ENCODE data around the gene FAM193A.

The FAM193A gene

GRCh38 chr4:2560167-2560566, 23.7 kb downstream of the FAM193A start:
- Histone ChIP-seq H3K4me1 (ENCODE audit: control insufficient read depth in 1 of 2, insufficient read depth in 1 of 2, low read depth in 1 of 2, low read length in 1 of 2) (no peaks in the 10 kb centered on the region), H3K36me3 (no peaks in the 10 kb centered on the region), H3K27ac (no peak overlapping the region), H3K4me3 (ENCODE audit: low read depth in 1 of 2, low read length in 1 of 2) (no peak overlapping the region), H3K27me3 (no peaks in the 10 kb centered on the region), H3K9me3 (no peaks in the 10 kb centered on the region)
- TF ChIP-seq CTCF (IDR thresholded peaks at IDR 0.05): no peak

GRCh38 chr4:2565533-2565932, 29.1 kb downstream of the FAM193A start:
- Histone ChIP-seq H3K4me3 (ENCODE audit: low read depth in 1 of 2, low read length in 1 of 2) (no peak overlapping the region), H3K36me3 (peaks cover 17% of the 10 kb centered on the region), H3K27me3 (no peaks in the 10 kb centered on the region), H3K27ac (no peak overlapping the region), H3K4me1 (ENCODE audit: control insufficient read depth in 1 of 2, insufficient read depth in 1 of 2, low read depth in 1 of 2, low read length in 1 of 2) (no peaks in the 10 kb centered on the region), H3K9me3 (no peaks in the 10 kb centered on the region)
- TF ChIP-seq CTCF (IDR thresholded peaks at IDR 0.05): no peak

- H3K27ac ChIP-seq: no peak overlapping the region
Observed at GRCh38 chr4:2570036-2570435, 33.6 kb downstream of the FAM193A start.

GRCh38 chr4:2570551-2571222, 34.2 kb downstream of the FAM193A start:
- H3K4me1 ChIP-seq (ENCODE audit: control insufficient read depth in 1 of 2, insufficient read depth in 1 of 2, low read depth in 1 of 2, low read length in 1 of 2): peaks cover 9 to 18% of the 10 kb centered on the region in 2 experiments
- H3K27ac ChIP-seq: peak overlapping the region; percentile 27

More at GRCh38 chr4:2570036-2570435, 33.6 kb downstream of the FAM193A start:
- TF ChIP-seq CTCF (IDR thresholded peaks at IDR 0.05): no peak
- Histone ChIP-seq H3K27me3 (no peaks in the 10 kb centered on the region), H3K9me3 (no peaks in the 10 kb centered on the region), H3K36me3 (peaks cover 17% of the 10 kb centered on the region), H3K4me1 (ENCODE audit: control insufficient read depth in 1 of 2, insufficient read depth in 1 of 2, low read depth in 1 of 2, low read length in 1 of 2) (peaks cover 7 to 16% of the 10 kb centered on the region in 2 experiments), H3K4me3 (ENCODE audit: low read depth in 1 of 2, low read length in 1 of 2) (no peak overlapping the region)

GRCh38 chr4:2572076-2572475, 35.6 kb downstream of the FAM193A start:
- Histone ChIP-seq H3K4me1 (ENCODE audit: control insufficient read depth in 1 of 2, insufficient read depth in 1 of 2, low read depth in 1 of 2, low read length in 1 of 2) (peaks cover 9 to 18% of the 10 kb centered on the region in 2 experiments), H3K36me3 (peaks cover 7% of the 10 kb centered on the region), H3K27me3 (no peaks in the 10 kb centered on the region), H3K9me3 (no peaks in the 10 kb centered on the region), H3K27ac (no peak overlapping the region), H3K4me3 (ENCODE audit: low read depth in 1 of 2, low read length in 1 of 2) (no peak overlapping the region)
- no peak for TF ChIP-seq CTCF (IDR thresholded peaks at IDR 0.05)

More at GRCh38 chr4:2570551-2571222, 34.2 kb downstream of the FAM193A start:
- Histone ChIP-seq H3K4me3 (ENCODE audit: low read depth in 1 of 2, low read length in 1 of 2) (no peak overlapping the region), H3K27me3 (no peaks in the 10 kb centered on the region), H3K36me3 (peaks cover 14% of the 10 kb centered on the region), H3K9me3 (no peaks in the 10 kb centered on the region)
- no peak for TF ChIP-seq CTCF (IDR thresholded peaks at IDR 0.05)

All from neutrophil (primary cell).